Peyer's patch (tissue), 4 donors: ENCODE data around the gene HDGFL2.

Experiments used
- CTCF ChIP-seq, 6 experiments: fragments of 450-650 bp in 4 of 6; fragments of 200-600 bp in 2 of 6; sonication (generic) in 1 of 6; IDR thresholded peaks; one replicate each; pipeline ENCODE4 v1.5.1; 2017 to 2019; ENCODE audit warnings: antibody characterized with exemption in 6 of 6, mild to moderate bottlenecking in 3 of 6, moderate library complexity in 1 of 6
- POLR2A ChIP-seq, 2 donors: fragments of 450-650 bp; IDR thresholded peaks; one replicate each; pipeline ENCODE4 v1.5.1; 2017; ENCODE audit warnings: antibody characterized with exemption in 2 of 2, mild to moderate bottlenecking in 2 of 2, moderate library complexity in 2 of 2

- TF ChIP-seq CTCF (IDR thresholded peaks at IDR 0.05), result no peak
- TF ChIP-seq POLR2A (IDR thresholded peaks at IDR 0.05), result no peak
Observed at GRCh38 chr19:4456843-4457653, 15.0 kb upstream of the HDGFL2 start.
